Right atrium auricular region (tissue), 2 donors: Measurements from ENCODE around the gene CAPN3. TPM values are rescaled to one million over a fixed set of nuclear protein-coding genes. Genes with fewer than 3 reads are reported as not detected.

Source experiments
- DNase-seq: peaks from one replicate; pipeline ENCODE4 v3.0.0-alpha.2; 2019; ENCODE audit warnings: low spot score
- H3K27ac ChIP-seq, 2 donors: fragments of 200-600 bp; sonication (generic); 1 replicate in 1 of 2; 2 replicates in 1 of 2; pipeline ENCODE4 v1.5.1; 2016 to 2019
- H3K27me3 ChIP-seq, 2 donors: fragments of 200-600 bp; sonication (generic); one replicate each; pipeline versions ENCODE4 v1.5.1 to v1.6.0; 2017 to 2019
- H3K36me3 ChIP-seq: fragments of 200-600 bp; sonication (generic); one replicate; pipeline ENCODE4 v1.5.1; 2016
- H3K4me1 ChIP-seq, 2 donors: fragments of 200-600 bp; sonication (generic); one replicate each; pipeline versions ENCODE4 v1.5.1 to v1.6.0; 2017 to 2019
- H3K4me3 ChIP-seq, 2 donors: fragments of 200-600 bp; sonication (generic); 1 replicate in 1 of 2; 2 replicates in 1 of 2; pipeline ENCODE4 v1.5.1; 2017 to 2019; ENCODE audit warnings: mild to moderate bottlenecking in 1 of 2, moderate library complexity in 1 of 2
- H3K9me3 ChIP-seq, 2 donors: fragments of 200-600 bp; sonication (generic); one replicate each; pipeline ENCODE4 v1.5.1; 2019
- CTCF ChIP-seq, 2 donors: fragments of 200-600 bp; sonication (generic); IDR thresholded peaks; one replicate each; pipeline ENCODE4 v1.5.1; 2019; ENCODE audit warnings: antibody characterized with exemption in 2 of 2
- total RNA-seq, 2 donors: library from RNA; depleted of rRNA; stranded (reverse); fragments of >200 nt; gene quantifications; one replicate each; pipeline ENCODE4 v1.1.0, GENCODE V29; 2016

The CAPN3 gene
- total RNA-seq, 2 donors from 2014 or later, result 5.3 to 8.6 TPM

- TF ChIP-seq CTCF (IDR thresholded peaks at IDR 0.05), result peak; percentile 32 to 64
- no peak for DNase-seq
- no peak overlapping the region for H3K4me3 ChIP-seq
- peaks cover 5% of the 10 kb centered on the region for H3K36me3 ChIP-seq
- no peaks in the 10 kb centered on the region for H3K9me3 ChIP-seq
- H3K27me3 ChIP-seq, result no peaks in the 10 kb centered on the region
- peaks cover 0 to 10% of the 10 kb centered on the region in 2 donors for H3K4me1 ChIP-seq
- no peak overlapping the region for H3K27ac ChIP-seq
Observed at GRCh38 chr15:42385206-42385979, 26.1 kb downstream of the CAPN3 start.

- H3K4me3 ChIP-seq, result no peak overlapping the region
- H3K27me3 ChIP-seq, result no peaks in the 10 kb centered on the region
- no peak overlapping the region for H3K27ac ChIP-seq
- no peak for DNase-seq
- peaks cover 0 to 10% of the 10 kb centered on the region in 2 donors for H3K4me1 ChIP-seq
- TF ChIP-seq CTCF (IDR thresholded peaks at IDR 0.05), result no peak
- no peaks in the 10 kb centered on the region for H3K9me3 ChIP-seq
- peaks cover 5% of the 10 kb centered on the region for H3K36me3 ChIP-seq
Observed at GRCh38 chr15:42385980-42386700, 26.8 kb downstream of the CAPN3 start.

GRCh38 chr15:42387603-42388002, 28.3 kb downstream of the CAPN3 start:
- no peak for TF ChIP-seq CTCF (IDR thresholded peaks at IDR 0.05)
- no peak overlapping the region for H3K4me3 ChIP-seq
- H3K9me3 ChIP-seq, result no peaks in the 10 kb centered on the region
- H3K27me3 ChIP-seq, result no peaks in the 10 kb centered on the region
- peaks cover 5% of the 10 kb centered on the region for H3K36me3 ChIP-seq
- no peak for DNase-seq
- no peak overlapping the region for H3K27ac ChIP-seq
- peaks cover 0 to 10% of the 10 kb centered on the region in 2 donors for H3K4me1 ChIP-seq

GRCh38 chr15:42392309-42393024, 33.2 kb downstream of the CAPN3 start:
- no peaks in the 10 kb centered on the region for H3K9me3 ChIP-seq
- no peak for DNase-seq
- TF ChIP-seq CTCF (IDR thresholded peaks at IDR 0.05), result no peak
- H3K4me1 ChIP-seq, result no peaks in the 10 kb centered on the region
- no peak overlapping the region for H3K4me3 ChIP-seq
- H3K27me3 ChIP-seq, result no peaks in the 10 kb centered on the region
- no peak overlapping the region for H3K27ac ChIP-seq
- H3K36me3 ChIP-seq, result no peaks in the 10 kb centered on the region

GRCh38 chr15:42394106-42394505, 34.8 kb downstream of the CAPN3 start:
- no peak for TF ChIP-seq CTCF (IDR thresholded peaks at IDR 0.05)
- Histone ChIP-seq H3K36me3 (no peaks in the 10 kb centered on the region), H3K4me3 (no peak overlapping the region), H3K27ac (no peak overlapping the region), H3K27me3 (no peaks in the 10 kb centered on the region), H3K4me1 (no peaks in the 10 kb centered on the region), H3K9me3 (no peaks in the 10 kb centered on the region)
- DNase-seq, result no peak
